H1 (cell line): Measurements from ENCODE around the gene CLTCL1. TPM values are rescaled to one million over a fixed set of nuclear protein-coding genes. Genes with fewer than 3 reads are reported as not detected.

Experiments used
- CHD7 ChIP-seq: fragments of 300-600 bp; sonication (generic); IDR thresholded peaks from 2 replicates; pipeline ENCODE4 v1.7.1; 2012; ENCODE audit warnings: low read length, moderate library complexity, mild to moderate bottlenecking, inconsistent platforms; ENCODE audit not compliant: insufficient replicate concordance
- CREB1 ChIP-seq: IDR thresholded peaks from 2 replicates; pipeline ENCODE4 v1.6.1; 2012; ENCODE audit warnings: inconsistent platforms
- GABPA ChIP-seq: IDR thresholded peaks from 2 replicates; pipeline ENCODE4 v1.6.1; 2011; ENCODE audit warnings: mild to moderate bottlenecking, low read length, moderate library complexity, borderline replicate concordance; ENCODE audit not compliant: insufficient read depth
- GTF2F1 ChIP-seq: IDR thresholded peaks from 2 replicates; pipeline ENCODE4 v1.6.1; 2012; ENCODE audit warnings: low read depth, low read length, improper control_type of control experiment, borderline replicate concordance
- HDAC2 ChIP-seq, 2 experiments: fragments of 300-600 bp in 1 of 2; sonication (generic) in 1 of 2; IDR thresholded peaks; 2 replicates each; pipeline ENCODE4 v1.6.1; 2011 to 2012; ENCODE audit warnings: low read depth in 2 of 2, low read length in 2 of 2, mild to moderate bottlenecking in 2 of 2, moderate library complexity in 2 of 2, borderline replicate concordance in 1 of 2, inconsistent platforms in 1 of 2
- polyA plus RNA-seq, 7 experiments: library from polyadenylated mRNA; depleted of rRNA in 3 of 7; stranded (reverse) in 5 of 7; unstranded in 2 of 7; fragments of >200 nt in 5 of 7; fragments of 200-250 nt in 2 of 7; gene quantifications; 1 replicate in 5 of 7; 2 replicates in 1 of 7; 4 replicates in 1 of 7; pipeline versions ENCODE4 v1.2.1 to v1.2.3, GENCODE V29; 2011 to 2013; ENCODE audit warnings: missing spikeins in 2 of 7, mixed read lengths in 2 of 7
- total RNA-seq: library from RNA; stranded (reverse); fragmentation: NEBNext Ultra II Directional; extraction: Animal tissue kit (Norgen Biotek cat#: 25700); gene quantifications from 2 replicates; pipeline ENCODE4 v1.2.1, GENCODE V29; 2021

The CLTCL1 gene
- total and polyA plus RNA-seq, 2 of the 8 experiments (the other 6 are each of a cell fraction or from before 2014, with no cell fraction given) = 12.4 to 17.0 TPM

GRCh38 chr22:19132153-19132552, 159.4 kb downstream of the CLTCL1 start (continued):
- TF ChIP-seq CHD7 (no peak), GTF2F1 (no peak), HDAC2 (IDR thresholded peaks at IDR 0.05; ENCODE audit: borderline replicate concordance in 1 of 2, low read depth in 2 of 2, low read length in 2 of 2) (no peak), GABPA (no peak), CREB1 (no peak)
- TF ChIP-seq, all 59 proteins: peak for 0
